Neural crest cell (in vitro differentiated cells): ENCODE results near the gene MRRF. TPM values are rescaled to one million over a fixed set of nuclear protein-coding genes. Genes with fewer than 3 reads are reported as not detected.

Experiments
- DNase-seq: peaks from one replicate; pipeline ENCODE4 v3.0.0; 2021; ENCODE audit warnings: low read depth, mixed read lengths, low spot score
- H3K27ac Mint-ChIP-seq: one replicate; pipeline ENCODE4 v1.8.0; 2021; ENCODE audit warnings: mild to moderate bottlenecking, mixed read lengths; ENCODE audit not compliant: unreplicated experiment
- H3K27me3 Mint-ChIP-seq: 2 replicates; pipeline ENCODE4 v1.8.0; 2021; ENCODE audit warnings: low read depth, mild to moderate bottlenecking, mixed read lengths
- H3K36me3 Mint-ChIP-seq: 2 replicates; pipeline ENCODE4 v1.8.0; 2021; ENCODE audit warnings: low read depth, mild to moderate bottlenecking, mixed read lengths
- H3K4me1 Mint-ChIP-seq: 2 replicates; pipeline ENCODE4 v1.8.0; 2021; ENCODE audit warnings: mixed read lengths
- H3K4me3 Mint-ChIP-seq: one replicate; pipeline ENCODE4 v1.8.0; 2021; ENCODE audit warnings: mild to moderate bottlenecking, mixed read lengths
- H3K9me3 Mint-ChIP-seq: 2 replicates; pipeline ENCODE4 v1.8.0; 2021; ENCODE audit warnings: mixed read lengths
- CTCF ChIP-seq: fragments of 200-600 bp; sonication (generic); conservative IDR thresholded peaks from 2 replicates; pipeline ENCODE4 v1.5.0; 2021; ENCODE audit warnings: antibody characterized with exemption, mild to moderate bottlenecking
- total RNA-seq: library from RNA; stranded (reverse); gene quantifications from 2 replicates; pipeline ENCODE4 v1.2.1, GENCODE V29; 2021

Gene MRRF
- total RNA-seq, 1 donor from 2014 or later = 40.1 TPM

DNA sequence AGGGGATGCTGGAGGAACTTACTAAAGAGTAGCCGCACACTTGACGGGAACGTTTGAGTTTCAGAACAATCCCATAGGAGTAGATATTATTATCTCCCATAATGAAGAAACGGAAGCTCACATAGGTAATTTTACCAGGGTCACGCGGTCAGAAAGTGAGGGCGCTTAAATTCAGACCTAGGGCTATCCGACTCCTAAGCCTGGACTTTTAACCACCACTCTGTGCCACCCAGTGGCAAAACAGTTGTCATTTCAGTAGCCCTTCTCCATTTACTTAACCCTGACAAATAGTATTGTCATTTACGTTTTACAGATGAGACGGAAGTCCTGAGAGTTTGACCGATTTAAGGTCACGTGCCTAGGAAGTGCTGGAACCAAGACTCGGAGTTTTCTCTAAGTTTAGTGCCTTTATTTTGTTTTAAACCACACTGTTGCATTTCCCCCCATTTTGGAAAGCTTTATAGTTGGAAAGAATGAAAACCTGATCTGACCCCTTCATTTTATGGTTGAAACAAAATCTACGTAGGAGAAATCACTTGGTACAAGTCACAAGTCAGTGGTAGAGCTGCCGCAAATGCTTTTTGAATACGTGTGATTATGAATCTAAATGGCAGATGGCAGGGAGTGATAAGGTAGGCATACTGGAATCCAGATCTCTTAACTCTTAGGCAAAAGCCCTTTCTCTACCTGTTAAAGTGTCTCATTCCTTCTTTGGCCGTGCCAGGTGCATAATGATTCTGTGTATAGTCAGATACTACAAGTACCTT, 650 bp downstream of the MRRF start:
- H3K4me1 Mint-ChIP-seq = peaks cover 50% of the 10 kb centered on the region
- H3K4me3 Mint-ChIP-seq = peak overlapping the region; percentile 97
- peak overlapping the region; percentile 99 for H3K27ac Mint-ChIP-seq
- TF ChIP-seq CTCF = peak; percentile 21
- no peaks in the 10 kb centered on the region for H3K27me3 Mint-ChIP-seq
- no peaks in the 10 kb centered on the region for H3K9me3 Mint-ChIP-seq
- DNase-seq = no peak
- no peaks in the 10 kb centered on the region for H3K36me3 Mint-ChIP-seq

GRCh38 chr9:122268041-122268814, 3.5 kb downstream of the MRRF start:
- H3K27ac Mint-ChIP-seq = no peak overlapping the region
- TF ChIP-seq CTCF = no peak
- H3K36me3 Mint-ChIP-seq = peaks cover 9% of the 10 kb centered on the region
- no peak overlapping the region for H3K4me3 Mint-ChIP-seq
- H3K9me3 Mint-ChIP-seq = no peaks in the 10 kb centered on the region
- no peak for DNase-seq
- no peaks in the 10 kb centered on the region for H3K27me3 Mint-ChIP-seq
- peaks cover 31% of the 10 kb centered on the region for H3K4me1 Mint-ChIP-seq

- Mint-ChIP-seq H3K9me3 (peaks cover 9% of the 10 kb centered on the region), H3K36me3 (peaks cover 39% of the 10 kb centered on the region), H3K4me1 (no peaks in the 10 kb centered on the region), H3K27ac (no peak overlapping the region), H3K4me3 (no peak overlapping the region), H3K27me3 (no peaks in the 10 kb centered on the region)
- TF ChIP-seq CTCF = no peak
- no peak for DNase-seq
Observed at GRCh38 chr9:122274055-122274454, 9.4 kb downstream of the MRRF start.

GRCh38 chr9:122276096-122276495, 11.4 kb downstream of the MRRF start:
- H3K36me3 Mint-ChIP-seq = peaks cover 39% of the 10 kb centered on the region
- H3K27ac Mint-ChIP-seq = no peak overlapping the region
- peaks cover 9% of the 10 kb centered on the region for H3K9me3 Mint-ChIP-seq
- TF ChIP-seq CTCF = no peak
- H3K4me1 Mint-ChIP-seq = no peaks in the 10 kb centered on the region
- no peaks in the 10 kb centered on the region for H3K27me3 Mint-ChIP-seq
- no peak for DNase-seq
- no peak overlapping the region for H3K4me3 Mint-ChIP-seq

DNA sequence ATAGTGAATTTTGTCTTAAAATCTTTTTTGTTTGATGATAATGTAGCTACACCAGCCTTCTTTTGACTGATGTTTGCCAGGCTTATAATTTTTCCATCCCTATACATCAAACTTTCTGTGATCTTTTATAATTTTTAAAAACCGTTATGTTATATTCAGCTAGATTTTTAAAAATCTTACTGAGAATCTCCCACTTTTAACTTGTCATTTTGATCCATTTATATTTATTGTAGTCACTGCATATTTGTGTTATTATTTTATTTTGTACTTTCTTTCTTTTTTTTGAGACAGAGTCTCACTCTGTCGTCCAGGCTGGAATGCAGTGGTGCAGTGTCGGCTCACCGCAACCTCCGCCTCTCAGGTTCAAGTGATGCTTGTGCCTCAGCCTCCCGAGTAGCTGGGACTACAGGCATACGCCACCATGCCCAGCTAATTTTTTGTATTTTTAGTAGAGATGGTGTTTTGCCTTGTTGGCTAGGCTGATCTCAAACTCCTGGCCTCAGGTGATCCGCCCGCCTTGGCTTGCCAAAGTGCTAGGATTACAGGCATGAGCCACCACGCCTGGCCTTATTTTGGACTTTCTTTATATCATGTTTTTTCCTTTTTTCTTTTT, 12.7 kb downstream of the MRRF start:
- Mint-ChIP-seq H3K9me3 (peaks cover 9% of the 10 kb centered on the region), H3K4me1 (no peaks in the 10 kb centered on the region), H3K27ac (no peak overlapping the region), H3K4me3 (no peak overlapping the region), H3K27me3 (no peaks in the 10 kb centered on the region), H3K36me3 (peaks cover 37% of the 10 kb centered on the region)
- no peak for TF ChIP-seq CTCF
- DNase-seq = no peak
